Stomach (tissue), 9 donors: ENCODE results near the gene CENPM. TPM values are rescaled to one million over a fixed set of nuclear protein-coding genes. Genes with fewer than 3 reads are reported as not detected.
"Not testable (repeated sequence)": the region's sequence is repeated elsewhere in the genome, so short reads cannot be mapped to it uniquely, and the experiment has no call there.

Experiments used
- DNase-seq, 2 donors: peaks; one replicate each; pipeline versions ENCODE4 v3.0.0 to v3.0.0-alpha.2; 2013 to 2019
- H3K27ac ChIP-seq, 5 donors: fragments of 200-600 bp in 4 of 5; sonication (generic) in 4 of 5; one replicate each; pipeline ENCODE4 v1.5.1; 2013 to 2019; ENCODE audit warnings: mild to moderate bottlenecking in 1 of 5, moderate library complexity in 1 of 5
- H3K27me3 ChIP-seq, 3 donors: fragments of 200-600 bp; sonication (generic); one replicate each; pipeline ENCODE4 v1.5.1; 2017 to 2019; ENCODE audit warnings: mixed run types in 1 of 3
- H3K36me3 ChIP-seq, 4 donors: fragments of 200-600 bp; sonication (generic); 1 replicate in 3 of 4; 2 replicates in 1 of 4; pipeline ENCODE4 v1.5.1; 2016 to 2019
- H3K4me1 ChIP-seq, 4 donors: fragments of 200-600 bp; sonication (generic); one replicate each; pipeline ENCODE4 v1.5.1; 2016 to 2019
- H3K4me3 ChIP-seq, 4 donors: fragments of 200-600 bp; sonication (generic) in 3 of 4; one replicate each; pipeline ENCODE4 v1.5.1; 2016 to 2019; ENCODE audit warnings: mild to moderate bottlenecking in 1 of 4
- H3K9me3 ChIP-seq, 4 donors: fragments of 200-600 bp; sonication (generic); one replicate each; pipeline ENCODE4 v1.5.1; 2016 to 2019
- CTCF ChIP-seq, 7 experiments: fragments of 450-650 bp in 4 of 7; fragments of 200-600 bp in 3 of 7; sonication (generic) in 3 of 7; IDR thresholded peaks; one replicate each; pipeline ENCODE4 v1.5.1; 2016 to 2019; ENCODE audit warnings: antibody characterized with exemption in 7 of 7, control low read depth in 2 of 7, mild to moderate bottlenecking in 1 of 7
- EP300 ChIP-seq: sonication (generic); formaldehyde crosslinking; IDR thresholded peaks from one replicate; pipeline ENCODE4 v1.6.1; 2017; ENCODE audit warnings: antibody characterized with exemption
- POLR2A ChIP-seq, 4 donors: fragments of 450-650 bp; IDR thresholded peaks; one replicate each; pipeline ENCODE4 v1.6.1; 2016; ENCODE audit warnings: antibody characterized with exemption in 4 of 4, control low read depth in 2 of 4, mild to moderate bottlenecking in 1 of 4, moderate library complexity in 1 of 4
- POLR2AphosphoS5 ChIP-seq, 3 donors: sonication (generic); formaldehyde crosslinking; IDR thresholded peaks; one replicate each; pipeline ENCODE4 v1.6.1; 2016; ENCODE audit warnings: antibody characterized with exemption in 3 of 3
- WGBS, 5 donors: extraction: QIAGEN DNeasy Blood & Tissue Kit in 3 of 5; methylation state at CpG; one replicate each; pipeline versions ENCODE4 v1.1.5 to v1.1.7; 2013 to 2018; 5-methylcytosine and 5-hydroxymethylcytosine counted together
- intact Hi-C: fragments of 100-400 bp; cut with DNase I; formaldehyde crosslinking; loops from one replicate; pipeline ENCODE4 v1.15.1; 2023; ENCODE audit warnings: low total_unique reads
- polyA plus RNA-seq, 3 donors: library from polyadenylated mRNA; stranded (reverse); fragments of 200-250 nt; gene quantifications; one replicate each; pipeline ENCODE4 v1.2.3, GENCODE V29; 2013
- total RNA-seq, 5 donors: library from RNA; depleted of rRNA; stranded (reverse); fragments of >200 nt; gene quantifications; one replicate each; pipeline versions ENCODE4 v1.1.0 to v1.2.3, GENCODE V29; 2014 to 2016
- donor health status: healthy with polysubstance abuse.
- donor health status: Bipolar disorder and iron deficiency.
- donor health status: healthy.

Gene CENPM
- total and polyA plus RNA-seq, 8 donors: 6.1 to 64.3 (median 15.8) TPM; not detected in 1

- peaks cover 3 to 9% (median 5%) of the 10 kb centered on the region in 4 donors for H3K4me1 ChIP-seq
- H3K4me3 ChIP-seq: no peak within 1 kb of the TSS
- DNase-seq: peak in 1 of 2 donors; percentile 74
- TF ChIP-seq POLR2A (IDR thresholded peaks at IDR 0.05) (no peak), POLR2AphosphoS5 (IDR thresholded peaks at IDR 0.05) (no peak), EP300 (no peak), CTCF (IDR thresholded peaks at IDR 0.05) (no peak)
- WGBS, 5 donors: 55 to 72% (median 63%) methylated on average over 7 to 16 of the region's 16 CpGs
- H3K9me3 ChIP-seq: no peaks in the 10 kb centered on the region
- peaks cover 0 to 14% (median 0%) of the 10 kb centered on the region in 3 donors for H3K27me3 ChIP-seq
- H3K36me3 ChIP-seq: no peaks in the 10 kb centered on the region
- H3K27ac ChIP-seq: no peak within 1 kb of the TSS
- intact Hi-C loops: no loop called here
Measured at GRCh38 chr22:41951898-41952474, 5.0 kb upstream of the CENPM start, which contains the start of gene SMIM45. Gene SMIM45, plus strand, starts transcription at chr22:41952150.

GRCh38 chr22:41949297-41949965 lies 2.5 kb upstream of the CENPM start:
- no peaks in the 10 kb centered on the region for H3K9me3 ChIP-seq
- TF ChIP-seq POLR2A (IDR thresholded peaks at IDR 0.05) (no peak), POLR2AphosphoS5 (IDR thresholded peaks at IDR 0.05) (no peak), CTCF (IDR thresholded peaks at IDR 0.05) (no peak), EP300 (no peak)
- 83 to 95% (median 92%) methylated on average over 7 of the region's 7 CpGs for WGBS, 5 donors
- H3K27ac ChIP-seq: no peak overlapping the region
- no peak for DNase-seq
- H3K4me3 ChIP-seq: no peak overlapping the region
- H3K4me1 ChIP-seq: peaks cover 13 to 32% (median 20%) of the 10 kb centered on the region in 4 donors
- intact Hi-C loops: no loop called here
- H3K27me3 ChIP-seq: peaks cover 0 to 10% (median 0%) of the 10 kb centered on the region in 3 donors
- no peaks in the 10 kb centered on the region for H3K36me3 ChIP-seq

GRCh38 chr22:41948928-41949296 lies 2.0 kb upstream of the CENPM start:
- H3K36me3 ChIP-seq, H3K27me3 ChIP-seq, DNase-seq, intact Hi-C loops, H3K27ac ChIP-seq, H3K9me3 ChIP-seq, H3K4me3 ChIP-seq: not testable (repeated sequence)
- H3K4me1 ChIP-seq: peaks cover 13 to 32% (median 21%) of the 10 kb centered on the region in 4 donors
- 78 to 94% (median 83%) methylated on average over 8 of the region's 8 CpGs for WGBS, 5 donors

GRCh38 chr22:41948142-41948541 lies 1.2 kb upstream of the CENPM start:
- peaks cover 13 to 35% (median 26%) of the 10 kb centered on the region in 4 donors for H3K4me1 ChIP-seq
- H3K4me3 ChIP-seq: no peak overlapping the region
- no peak for TF ChIP-seq POLR2AphosphoS5 (IDR thresholded peaks at IDR 0.05)
- no peak for TF ChIP-seq POLR2A (IDR thresholded peaks at IDR 0.05)
- no peak for TF ChIP-seq CTCF (IDR thresholded peaks at IDR 0.05)
- TF ChIP-seq EP300: no peak
- intact Hi-C loops: no loop called here
- peaks cover 0 to 10% (median 0%) of the 10 kb centered on the region in 3 donors for H3K27me3 ChIP-seq
- DNase-seq: no peak
- H3K9me3 ChIP-seq: no peaks in the 10 kb centered on the region
- WGBS, 5 donors: 76 to 84% (median 82%) methylated on average over 2 of the region's 2 CpGs
- no peaks in the 10 kb centered on the region for H3K36me3 ChIP-seq
- no peak overlapping the region for H3K27ac ChIP-seq
